ENCODE results near the gene PRG3. TPM values are rescaled to one million over a fixed set of nuclear protein-coding genes. Genes with fewer than 3 reads are reported as not detected.
"Not testable (repeated sequence)": the region's sequence is repeated elsewhere in the genome, so short reads cannot be mapped to it uniquely, and the experiment has no call there.

PRG3 gene
- polyA plus RNA-seq, 3 donors: 0.33 to 1.5 (median 1.2) TPM

DNA sequence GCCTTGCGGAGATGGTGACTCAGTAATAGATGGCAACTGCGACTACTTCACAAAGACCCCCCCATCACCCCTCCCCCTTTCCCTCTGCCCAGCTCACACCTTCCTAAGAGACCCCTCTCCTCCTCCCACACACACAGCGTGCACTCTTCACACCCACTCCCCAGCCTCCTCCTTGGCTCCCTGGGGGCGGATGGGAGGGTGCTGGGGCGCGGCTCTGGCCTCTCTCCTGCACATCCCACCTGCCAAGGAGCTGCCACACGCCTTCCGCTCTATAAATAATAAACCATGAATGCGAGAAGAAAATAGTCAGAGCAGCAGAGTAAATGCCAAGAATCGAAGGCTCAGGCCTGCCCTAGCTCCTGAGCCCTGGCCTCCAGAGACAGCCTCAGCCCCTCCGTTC is 38.2 kb downstream of the PRG3 start:
- DNase-seq (ENCODE audit: low read depth in 3 of 3, low spot score in 2 of 3): no peak

DNA sequence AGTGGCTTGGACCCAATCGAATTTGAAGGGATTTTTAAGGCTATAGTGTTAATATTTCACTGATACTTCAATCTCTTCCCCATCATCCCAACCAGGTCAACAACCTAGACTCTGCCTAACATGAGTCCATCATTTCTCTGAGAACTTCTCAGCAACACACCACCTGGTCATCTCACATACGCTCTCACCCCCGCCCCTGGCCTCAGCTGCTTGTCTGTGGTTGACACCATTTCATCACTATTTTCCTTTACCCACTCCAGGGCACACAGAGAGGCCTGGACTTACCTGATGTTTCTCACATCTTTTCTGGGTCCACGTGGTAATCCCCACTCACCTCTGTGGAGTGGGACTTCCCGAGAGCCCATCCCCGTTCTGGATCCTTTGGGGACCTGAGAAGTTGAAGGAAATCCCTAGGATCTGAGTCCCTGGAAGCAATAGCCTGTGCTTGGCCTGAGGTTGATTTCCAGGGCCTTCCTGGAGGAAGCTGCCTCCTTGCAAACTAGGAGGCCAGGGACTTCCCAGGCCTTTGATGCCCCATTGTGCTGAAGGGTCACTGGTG is 39.6 kb downstream of the PRG3 start:
- DNase-seq (ENCODE audit: low read depth in 3 of 3, low spot score in 2 of 3): no peak

DNA sequence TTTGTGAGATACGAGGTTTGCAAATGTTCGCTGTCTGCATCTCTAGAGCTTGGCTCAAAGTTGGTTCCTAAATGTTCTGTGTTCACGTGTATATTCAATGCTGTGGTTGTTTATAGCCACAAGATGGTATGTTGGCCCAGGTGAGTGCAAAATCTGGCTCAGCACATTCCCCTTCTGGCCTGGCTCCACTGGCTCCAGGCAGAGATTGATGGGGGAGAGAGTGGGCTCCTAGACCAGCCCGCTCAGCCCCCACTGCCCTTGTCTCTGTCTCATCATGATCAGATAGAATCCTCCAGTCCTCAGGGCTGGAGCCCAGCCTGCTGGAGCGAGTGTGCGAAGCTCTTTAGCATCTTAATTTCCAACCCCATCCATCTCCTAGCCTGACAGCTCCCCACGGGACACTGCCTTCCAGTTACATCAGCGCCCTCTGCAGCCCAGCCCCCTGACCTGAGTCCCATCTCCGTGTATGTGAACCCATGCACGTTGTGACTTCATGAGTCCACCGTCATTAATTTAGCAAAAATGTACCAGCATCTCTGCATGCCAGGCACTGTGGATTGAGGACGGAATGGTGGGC is 40.8 kb downstream of the PRG3 start:
- DNase-seq (ENCODE audit: low read depth in 3 of 3, low spot score in 2 of 3): peak in 1 of 3 donors; percentile 71

DNA sequence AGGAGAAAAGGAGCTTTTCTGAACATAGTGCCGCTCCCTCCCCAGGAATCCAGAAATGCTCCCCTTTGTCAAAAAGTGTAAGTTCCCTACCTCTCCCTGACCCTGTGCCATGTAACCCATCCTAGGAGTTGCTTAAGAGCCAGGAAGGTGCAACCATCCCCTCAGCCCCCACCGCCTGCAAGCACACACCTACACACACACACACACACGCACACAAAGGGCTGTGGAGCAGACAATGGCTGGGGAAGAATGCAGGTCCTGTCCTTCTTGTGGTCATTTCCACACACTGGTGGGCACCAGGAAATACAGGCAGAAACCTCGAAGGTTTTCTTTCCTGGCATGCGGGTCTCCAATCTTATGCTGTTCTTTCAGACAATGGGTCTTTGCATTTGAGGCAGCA is 41.6 kb downstream of the PRG3 start:
- no peak for DNase-seq (ENCODE audit: low read depth in 3 of 3, low spot score in 2 of 3)

DNA sequence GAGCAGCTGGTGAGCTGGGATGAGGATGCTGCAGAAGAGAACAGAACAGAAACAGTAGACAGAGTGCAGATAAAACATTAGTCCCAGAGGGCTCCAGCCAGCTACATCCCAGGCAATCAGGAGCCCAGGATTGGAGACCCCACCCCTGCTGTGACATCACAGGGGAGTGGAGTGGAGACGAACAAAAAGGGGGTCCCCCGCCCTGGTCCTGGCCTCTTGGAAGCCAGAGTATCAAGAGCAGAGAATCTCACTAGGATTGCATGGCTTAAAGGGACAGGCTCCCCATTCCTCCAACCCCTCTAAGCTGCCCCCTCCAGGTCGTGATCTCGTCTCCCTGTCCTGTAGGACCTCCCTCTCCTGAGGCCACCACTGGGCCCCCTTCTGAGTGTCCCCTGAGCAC is 42.8 kb downstream of the PRG3 start, which contains the start of gene P2RX3:
TSS of gene P2RX3 (plus strand) at position 211 of the 400 bp plus-strand sequence. CDS start 199 bp downstream, outside the sequence.
- DNase-seq (ENCODE audit: low read depth in 3 of 3, low spot score in 2 of 3): no peak

DNA sequence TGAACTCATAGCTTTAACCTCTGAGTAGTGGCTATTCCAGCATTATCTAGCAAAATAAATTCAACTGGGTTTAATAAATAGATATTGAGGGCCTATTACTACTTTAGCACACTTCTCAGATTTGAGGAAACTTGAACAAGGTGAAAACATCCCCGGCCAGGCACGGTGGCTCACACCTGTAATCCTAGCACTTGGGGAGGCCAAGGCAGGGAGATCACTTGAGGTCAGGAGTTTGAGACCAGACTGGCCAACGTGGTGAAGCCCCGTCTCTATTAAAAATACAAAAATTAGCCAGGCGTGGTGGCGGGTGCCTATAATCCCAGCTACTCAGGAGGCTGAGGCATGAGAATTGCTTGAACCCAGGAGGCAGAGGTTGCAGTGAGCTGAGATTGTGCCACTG is 44.1 kb downstream of the PRG3 start:
- DNase-seq (ENCODE audit: low read depth in 3 of 3, low spot score in 2 of 3): not testable (repeated sequence)

DNA sequence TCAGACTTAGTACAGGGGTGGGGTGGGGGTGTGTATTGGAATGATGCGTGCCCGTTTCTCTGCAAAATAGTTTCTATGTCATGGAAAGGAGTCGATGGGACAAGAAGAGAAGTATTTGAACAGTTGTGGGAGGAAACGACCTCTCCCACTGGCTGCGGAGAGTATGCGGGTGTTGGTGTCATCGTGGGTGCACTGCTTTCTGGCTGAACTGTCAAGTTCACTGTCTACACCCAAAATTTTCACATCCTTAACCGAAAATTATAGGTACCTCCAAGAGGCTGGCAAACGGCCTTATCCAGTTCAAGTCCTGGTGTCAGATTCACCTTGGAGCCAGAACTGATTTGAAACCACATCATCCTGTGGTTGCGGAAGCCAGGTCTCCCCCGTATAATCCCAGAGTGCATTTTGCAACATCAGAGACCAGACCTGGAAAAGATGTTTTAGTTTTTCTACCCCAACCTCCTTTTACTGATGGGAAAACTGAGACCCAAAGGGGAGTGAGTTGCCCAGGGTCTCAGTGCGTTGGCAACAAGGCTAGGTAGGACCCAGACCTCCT is 44.8 kb downstream of the PRG3 start:
- DNase-seq (ENCODE audit: low read depth in 3 of 3, low spot score in 2 of 3): no peak

DNA sequence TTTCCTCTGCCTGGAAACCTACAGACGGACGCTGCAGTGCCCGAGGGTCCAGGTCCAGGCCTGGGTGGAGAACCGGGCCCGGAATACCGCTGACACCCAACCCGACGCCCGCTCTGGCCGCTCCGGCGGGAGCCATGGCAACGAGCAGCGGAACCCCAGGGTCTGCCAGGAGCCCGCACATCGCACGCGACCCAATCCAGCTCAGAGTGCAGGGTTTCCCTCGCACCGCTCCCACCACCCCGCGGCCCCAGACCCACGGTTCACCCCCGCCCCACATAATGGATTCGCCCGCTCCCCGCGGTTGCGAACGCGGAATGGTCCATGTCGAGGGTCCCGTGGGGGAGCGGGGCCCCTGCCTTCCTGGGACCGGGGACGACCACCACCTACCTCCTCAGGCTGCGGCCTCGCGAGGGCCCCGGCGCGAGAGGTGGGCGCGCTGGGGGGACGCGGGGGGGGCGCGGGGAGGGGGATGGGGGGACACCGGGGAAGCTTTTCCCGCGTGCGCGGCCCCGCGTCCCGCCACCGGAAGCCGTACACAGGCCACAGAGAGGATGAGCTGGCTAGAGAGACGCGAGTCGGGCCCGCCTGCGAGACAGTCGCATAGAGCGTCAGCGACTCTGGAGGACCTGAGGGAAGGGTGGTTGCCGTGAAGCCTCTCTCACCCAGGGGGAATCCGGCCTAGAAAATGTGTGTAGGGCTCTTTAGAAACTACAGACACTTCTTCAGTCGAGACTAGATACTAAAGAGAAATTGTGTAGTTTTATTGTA is 45.4 kb downstream of the PRG3 start, which contains the start of gene SSRP1:
TSS of gene SSRP1 (minus strand) at position 550 of the 768 bp plus-strand sequence. CDS start 771 bp downstream, outside the sequence.
- peak in 1 of 3 donors; percentile 76 for DNase-seq (ENCODE audit: low read depth in 3 of 3, low spot score in 2 of 3)

DNA sequence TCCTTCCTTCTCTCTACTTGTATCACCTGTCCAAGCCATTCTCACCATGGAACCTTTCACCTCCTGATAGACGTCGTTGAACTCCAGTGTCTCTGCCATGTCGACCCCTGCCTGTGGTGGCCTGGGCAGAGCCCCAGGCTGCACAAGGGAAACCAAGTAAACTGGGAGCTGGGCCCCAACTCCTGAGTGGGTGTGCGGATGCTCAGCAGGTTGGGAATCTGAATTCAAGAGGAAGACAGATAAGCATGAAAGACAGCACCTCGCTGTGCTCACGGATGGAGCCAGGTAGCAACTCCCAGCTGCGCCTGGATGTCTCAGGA is 46.0 kb downstream of the PRG3 start:
- DNase-seq (ENCODE audit: low read depth in 3 of 3, low spot score in 2 of 3): no peak

DNA sequence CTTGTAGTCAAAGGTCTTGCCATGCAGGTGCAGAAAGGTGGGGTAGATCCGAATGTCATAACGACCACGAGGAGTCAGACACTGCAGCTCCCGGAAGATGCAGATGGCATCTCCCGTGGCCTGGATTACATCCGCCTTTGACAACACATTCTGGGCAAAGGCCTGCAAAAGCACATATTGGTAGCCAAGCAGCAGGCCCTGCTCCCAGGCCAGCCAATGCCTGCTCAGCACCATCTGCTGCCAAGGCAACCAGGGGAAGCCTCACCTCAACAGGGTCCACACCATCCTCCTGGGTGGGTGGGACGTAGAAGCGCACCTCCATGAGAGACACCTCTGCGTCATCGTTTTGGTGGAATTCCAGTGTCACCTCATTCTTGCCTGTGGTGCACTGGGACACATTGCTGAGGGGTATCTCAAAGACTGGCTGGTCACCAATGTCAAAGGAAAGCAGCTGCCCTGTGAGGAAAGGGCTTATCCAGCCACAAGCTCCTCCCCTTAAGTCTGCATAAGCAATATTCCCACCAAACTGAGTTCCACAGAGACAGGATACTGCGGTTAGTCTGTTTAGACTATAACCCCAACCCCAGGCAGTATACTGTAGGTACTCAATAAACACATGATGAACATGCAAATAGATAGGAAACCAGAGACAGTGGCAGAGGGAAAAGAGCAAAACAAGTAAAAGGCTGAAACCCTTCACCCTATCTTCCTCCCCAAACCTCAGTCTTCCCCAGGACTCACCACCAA is 48.1 kb downstream of the PRG3 start:
- DNase-seq (ENCODE audit: low read depth in 3 of 3, low spot score in 2 of 3): no peak

DNA sequence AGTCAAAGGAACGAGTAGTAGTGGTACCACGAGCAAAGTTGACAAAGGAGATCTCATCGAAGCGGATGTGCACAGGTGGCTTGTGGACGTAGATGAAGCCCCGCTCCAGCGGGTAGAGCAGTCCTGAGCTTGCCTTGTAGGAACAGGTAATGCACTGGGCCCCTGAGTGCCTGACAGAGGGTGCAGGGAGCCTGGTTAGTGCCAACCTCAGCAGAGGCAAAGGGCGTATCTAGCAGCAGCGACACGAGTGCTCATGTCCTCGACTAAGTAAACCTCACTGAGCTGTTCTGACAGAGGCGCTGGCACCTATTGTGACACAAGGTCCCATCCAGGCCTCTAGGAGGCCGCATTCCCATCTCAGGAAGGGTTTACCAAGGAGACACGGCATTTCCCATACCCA is 49.2 kb downstream of the PRG3 start:
- DNase-seq (ENCODE audit: low read depth in 3 of 3, low spot score in 2 of 3): no peak

DNA sequence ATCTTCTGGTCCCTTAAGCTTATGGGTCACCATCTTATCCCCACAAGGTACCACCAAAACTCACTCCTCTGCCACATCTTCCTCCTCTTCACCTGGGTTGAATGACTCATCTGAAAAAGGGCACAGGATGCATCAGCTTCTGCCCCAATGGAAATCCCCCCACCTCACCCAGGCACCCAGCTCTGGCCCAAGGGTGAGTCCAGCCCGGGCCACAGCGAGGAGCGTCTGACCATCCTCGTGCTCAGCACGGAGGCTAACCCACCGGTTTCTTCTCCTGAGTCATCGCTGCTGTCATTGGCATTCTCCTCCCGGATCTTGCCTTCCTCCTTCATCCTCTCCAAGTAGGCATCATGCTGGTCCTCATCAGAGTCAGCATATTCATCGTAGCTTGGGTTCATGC is 50.9 kb downstream of the PRG3 start:
- no peak for DNase-seq (ENCODE audit: low read depth in 3 of 3, low spot score in 2 of 3)

DNA sequence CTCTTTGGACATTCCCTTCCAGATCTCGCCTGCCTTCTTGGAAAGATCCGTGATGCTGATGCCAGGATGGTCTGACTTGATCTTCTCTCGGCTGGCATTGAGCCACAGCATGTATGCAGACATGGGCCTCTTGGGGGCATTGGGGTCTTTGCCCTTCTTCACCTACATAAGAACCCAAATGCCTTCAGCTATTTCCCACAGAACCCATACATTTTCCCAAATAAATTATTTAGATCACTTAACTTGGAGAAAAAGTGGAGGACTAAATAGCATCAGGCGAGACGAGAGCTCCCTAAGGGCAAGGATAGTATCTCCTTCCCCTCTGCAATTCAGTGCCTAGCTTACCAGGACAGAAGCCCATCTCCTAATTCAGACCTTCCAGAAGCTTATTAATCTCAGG is 53.2 kb downstream of the PRG3 start:
- DNase-seq (ENCODE audit: low read depth in 3 of 3, low spot score in 2 of 3): no peak

Other genes with a start within 250 kb of the PRG3 start
- gene LRRC55, start 199.2 kb downstream of the PRG3 start, polyA plus RNA-seq (ENCODE audit: insufficient read length in 3 of 3): 1 to 10 TPM; 5.6 to 6.4 (median 6.4) TPM
- gene APLNR, start 143.9 kb downstream of the PRG3 start, polyA plus RNA-seq (ENCODE audit: insufficient read length in 3 of 3): 100 to 1,000 TPM in 2 of 3 donors, 10 to 100 TPM in 1; 89.4 to 110 (median 101) TPM
- 10 to 100 TPM; 57.9 to 62.7 (median 60.3) TPM for gene TNKS1BP1, start 56.2 kb downstream of the PRG3 start, polyA plus RNA-seq (ENCODE audit: insufficient read length in 3 of 3)
- gene SSRP1, start 45.3 kb downstream of the PRG3 start, polyA plus RNA-seq (ENCODE audit: insufficient read length in 3 of 3): 100 to 1,000 TPM; 199 to 214 (median 203) TPM
- under 1 TPM; 0.42 to 0.76 (median 0.76) TPM for gene P2RX3, start 42.8 kb downstream of the PRG3 start, polyA plus RNA-seq (ENCODE audit: insufficient read length in 3 of 3)
- 1 to 10 TPM in 2 of 3 donors, under 1 TPM in 1; 0.28 to 2.4 (median 1.9) TPM for gene PRG2, start 9.5 kb upstream of the PRG3 start, polyA plus RNA-seq (ENCODE audit: insufficient read length in 3 of 3)
- 10 to 100 TPM; 19.3 to 25.6 (median 22.9) TPM for gene SLC43A3, start 46.0 kb upstream of the PRG3 start, polyA plus RNA-seq (ENCODE audit: insufficient read length in 3 of 3)
- gene RTN4RL2, start 79.4 kb upstream of the PRG3 start, polyA plus RNA-seq (ENCODE audit: insufficient read length in 3 of 3): 1 to 10 TPM; 1.4 to 3.0 (median 1.7) TPM
- gene SLC43A1, start 134.6 kb upstream of the PRG3 start, polyA plus RNA-seq (ENCODE audit: insufficient read length in 3 of 3): 1 to 10 TPM; 5.0 to 6.1 (median 5.4) TPM
- 10 to 100 TPM; 54.0 to 58.4 (median 58.3) TPM for gene TIMM10, start 149.6 kb upstream of the PRG3 start, polyA plus RNA-seq (ENCODE audit: insufficient read length in 3 of 3)
- gene SMTNL1, start 156.4 kb upstream of the PRG3 start, polyA plus RNA-seq (ENCODE audit: insufficient read length in 3 of 3): under 1 TPM; 0.12 to 0.28 (median 0.23) TPM
- 10 to 100 TPM; 41.3 to 43.6 (median 43.4) TPM for gene UBE2L6, start 186.5 kb upstream of the PRG3 start, polyA plus RNA-seq (ENCODE audit: insufficient read length in 3 of 3)
- gene SERPING1, start 216.5 kb upstream of the PRG3 start, polyA plus RNA-seq (ENCODE audit: insufficient read length in 3 of 3): 100 to 1,000 TPM; 139 to 172 (median 151) TPM

All from right renal cortex interstitium (tissue), 3 donors.